IMR-90 (cell line): ENCODE data around the gene NAB1.
"Not testable (repeated sequence)": the region's sequence is repeated elsewhere in the genome, so short reads cannot be mapped to it uniquely, and the experiment has no call there.

ENCODE experiments used
- BHLHE40 ChIP-seq: fragments of 150-350 bp; IDR thresholded peaks from 2 replicates; pipeline ENCODE4 v1.6.1; 2016; ENCODE audit warnings: mild to moderate bottlenecking, low read depth, low read length
- CEBPB ChIP-seq: IDR thresholded peaks from 2 replicates; pipeline ENCODE4 v1.6.1; 2012; ENCODE audit warnings: low read depth, low read length, improper control_type of control experiment
- CTCF ChIP-seq: conservative IDR thresholded peaks from 2 replicates; pipeline ENCODE4 v1.5.1; 2012; ENCODE audit warnings: mild to moderate bottlenecking, low read depth, low read length, improper control_type of control experiment
- FOS ChIP-seq: fragments of 150-350 bp; IDR thresholded peaks from 2 replicates; pipeline ENCODE4 v1.6.1; 2016; ENCODE audit warnings: low read depth, low read length
- POLR2A ChIP-seq: IDR thresholded peaks from 2 replicates; pipeline ENCODE4 v1.6.1; 2012; ENCODE audit warnings: mild to moderate bottlenecking, low read depth, low read length
- RAD21 ChIP-seq: IDR thresholded peaks from 2 replicates; pipeline ENCODE4 v1.6.1; 2012; ENCODE audit warnings: low read length, improper control_type of control experiment
- RCOR1 ChIP-seq: IDR thresholded peaks from 2 replicates; pipeline ENCODE4 v1.6.1; 2012; ENCODE audit warnings: mild to moderate bottlenecking, low read length, improper control_type of control experiment; ENCODE audit not compliant: insufficient replicate concordance
- RFX5 ChIP-seq: IDR thresholded peaks from 2 replicates; pipeline ENCODE4 v1.8.0; 2012; ENCODE audit warnings: low read depth, mild to moderate bottlenecking, low read length, moderate library complexity
- SMC3 ChIP-seq: fragments of 150-350 bp; IDR thresholded peaks from 2 replicates; pipeline ENCODE4 v1.6.1; 2016; ENCODE audit warnings: low read depth, mild to moderate bottlenecking, antibody characterized with exemption, low read length, moderate library complexity

DNA sequence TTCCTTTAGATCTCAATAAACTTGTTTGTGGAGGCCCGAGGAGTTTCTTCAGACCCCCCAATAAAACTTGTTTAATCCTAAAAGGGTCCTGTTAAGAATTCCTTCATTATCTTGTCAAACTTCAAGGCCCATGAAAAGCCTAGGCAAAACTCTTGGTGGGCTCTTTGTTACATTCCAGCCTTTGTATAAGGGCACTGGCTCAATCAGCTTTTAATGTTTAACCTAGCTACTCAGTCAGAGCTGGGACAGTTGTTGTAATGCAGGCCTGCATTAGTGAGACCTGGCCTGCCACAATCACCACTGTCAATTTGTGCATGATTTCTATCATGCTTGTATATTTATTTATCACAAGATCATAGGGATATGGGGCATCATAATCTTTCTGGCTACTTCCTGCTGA, 39.5 kb upstream of the NAB1 start:
- not testable (repeated sequence) for TF ChIP-seq SMC3, POLR2A, CTCF, RCOR1, RAD21, RFX5, FOS, BHLHE40, CEBPB
